ENCODE data around the gene UTS2.

Gene UTS2

DNA sequence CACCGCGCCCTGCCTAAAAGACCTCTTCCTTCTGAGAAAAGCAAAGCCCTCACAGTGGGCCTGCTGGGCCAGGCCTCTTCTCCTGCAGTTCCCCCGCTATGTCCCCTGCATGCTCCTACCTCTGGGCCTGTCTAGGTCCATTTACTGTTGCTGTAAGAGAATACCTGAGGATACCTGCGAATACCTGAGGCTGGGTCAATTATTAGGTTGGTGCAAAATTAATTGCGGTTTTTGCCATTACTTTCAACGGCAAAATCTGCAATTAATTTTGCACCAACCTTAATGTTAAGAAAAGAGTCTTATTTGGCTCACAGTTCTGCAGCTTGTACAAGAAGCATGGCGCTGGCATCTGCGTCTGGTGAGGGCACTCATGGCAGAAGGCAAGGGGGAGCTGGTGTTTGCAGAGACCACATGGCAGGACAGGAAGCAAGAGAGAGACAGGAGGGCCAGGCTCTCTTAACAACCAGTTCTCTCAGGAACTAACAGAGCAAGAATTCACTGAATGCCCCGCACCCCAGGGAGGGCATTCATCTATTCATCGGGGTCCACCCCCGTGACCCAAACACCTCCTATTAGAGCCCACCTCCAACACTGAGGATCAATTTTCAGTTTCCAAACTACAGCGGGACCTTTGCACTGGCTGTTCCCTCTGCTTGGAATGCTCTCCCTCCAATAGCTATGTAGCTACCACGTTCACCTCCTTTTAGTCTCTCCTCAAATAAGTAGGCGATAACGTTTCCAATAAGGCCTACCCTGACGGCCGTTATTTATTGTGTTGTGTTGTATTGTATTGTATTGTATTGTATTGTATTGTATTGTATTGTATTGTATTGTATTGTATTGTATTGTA, 9.6 kb upstream of the UTS2 start:
- DNase-seq: no peak

GRCh38 chr1:7861452-7861851, 8.6 kb upstream of the UTS2 start:
- no peak for DNase-seq

- DNase-seq: no peak
Observed at GRCh38 chr1:7860130-7860529, 7.3 kb upstream of the UTS2 start.

GRCh38 chr1:7859406-7859805, 6.5 kb upstream of the UTS2 start:
- no peak for DNase-seq

GRCh38 chr1:7857985-7858384, 5.1 kb upstream of the UTS2 start:
- DNase-seq: no peak

DNA sequence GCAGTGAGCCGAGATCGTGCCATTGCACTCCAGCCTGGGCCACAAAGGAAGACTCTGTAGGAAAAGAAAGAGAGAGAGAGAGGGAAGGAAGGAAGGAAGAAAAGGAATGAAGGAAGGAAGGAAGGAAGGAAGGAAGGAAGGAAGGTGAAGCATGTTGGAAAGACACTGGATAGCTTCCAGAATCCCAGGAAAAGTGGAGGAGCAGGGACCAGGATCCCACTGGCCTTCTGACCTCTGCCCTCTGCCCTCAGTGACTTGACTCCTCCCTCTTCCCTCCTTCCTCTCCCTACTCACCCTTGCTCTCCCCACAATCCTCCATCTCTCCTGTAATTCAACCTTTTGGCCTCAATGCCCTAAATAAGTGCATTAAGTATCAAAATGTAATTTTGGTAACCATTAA, 4.1 kb upstream of the UTS2 start:
- DNase-seq: no peak

- no peak for DNase-seq
Observed at GRCh38 chr1:7856345-7856744, 3.5 kb upstream of the UTS2 start.

- no peak for DNase-seq
Observed at GRCh38 chr1:7853684-7854026, 790 bp upstream of the UTS2 start.

DNA sequence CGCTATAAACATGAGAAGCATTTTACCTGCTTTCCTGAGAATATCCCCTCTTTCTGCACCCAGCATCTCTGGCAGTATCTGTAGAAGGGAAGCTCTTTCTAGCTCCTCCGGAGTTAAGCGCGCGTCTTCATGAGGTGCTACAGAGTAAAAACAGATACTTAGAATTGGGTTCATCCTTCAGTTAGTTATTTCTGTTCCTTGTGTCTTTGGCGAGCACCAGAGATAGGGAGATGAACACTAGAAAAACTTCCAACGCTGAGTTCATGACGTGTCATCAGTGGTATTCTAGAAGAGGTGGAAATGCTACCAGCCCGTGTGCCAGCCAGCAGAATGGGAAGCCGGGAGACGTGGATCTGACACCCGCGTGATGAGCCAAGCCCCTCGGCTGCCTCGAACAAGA, 2.1 kb downstream of the UTS2 start:
- DNase-seq: no peak

DNA sequence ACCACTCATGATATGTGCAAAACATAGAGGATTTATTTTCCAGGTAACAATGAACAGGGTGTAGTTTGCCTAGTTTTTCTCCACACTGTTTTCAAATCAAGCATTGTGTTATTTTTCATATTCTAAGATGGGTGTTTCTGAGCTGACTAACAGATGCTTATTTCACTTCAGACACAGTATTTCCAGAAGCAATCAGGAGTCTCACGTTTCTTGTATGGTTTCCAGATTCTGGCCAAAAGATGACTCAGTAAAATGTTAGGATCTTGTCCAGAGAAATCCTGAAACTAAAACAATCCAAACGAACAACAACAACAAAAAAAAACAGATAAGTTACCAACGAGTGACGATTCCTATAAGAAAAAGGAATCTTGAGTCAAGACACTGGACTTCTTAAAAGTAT, 5.3 kb downstream of the UTS2 start:
- no peak for DNase-seq

- no peak for DNase-seq
Observed at GRCh38 chr1:7846656-7847055, 6.2 kb downstream of the UTS2 start.

DNA sequence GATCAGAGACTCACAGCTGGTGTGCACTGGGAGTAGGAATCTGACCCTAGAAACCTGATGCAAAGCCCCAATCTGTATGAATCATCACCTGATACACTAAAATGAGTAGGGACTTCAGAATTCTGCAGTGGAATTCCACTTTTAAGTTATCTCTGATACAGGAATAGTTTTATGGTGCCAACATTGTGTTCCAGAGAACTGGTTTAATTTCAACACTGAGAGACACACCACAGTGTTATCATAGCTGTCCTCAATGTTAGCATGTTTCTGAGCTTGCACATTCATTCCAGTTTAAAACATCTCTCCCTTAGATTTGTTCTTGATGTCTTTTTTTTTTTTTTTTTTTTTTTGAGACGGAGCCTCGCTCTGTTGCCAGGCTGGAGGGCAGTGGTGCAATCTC, 7.1 kb downstream of the UTS2 start:
- no peak for DNase-seq

- no peak for DNase-seq
Observed at GRCh38 chr1:7842517-7842916, 10.3 kb downstream of the UTS2 start.

- no peak for DNase-seq
Observed at GRCh38 chr1:7839526-7839925, 13.3 kb downstream of the UTS2 start.

- no peak for DNase-seq
Observed at GRCh38 chr1:7838714-7839113, 14.2 kb downstream of the UTS2 start.

DNA sequence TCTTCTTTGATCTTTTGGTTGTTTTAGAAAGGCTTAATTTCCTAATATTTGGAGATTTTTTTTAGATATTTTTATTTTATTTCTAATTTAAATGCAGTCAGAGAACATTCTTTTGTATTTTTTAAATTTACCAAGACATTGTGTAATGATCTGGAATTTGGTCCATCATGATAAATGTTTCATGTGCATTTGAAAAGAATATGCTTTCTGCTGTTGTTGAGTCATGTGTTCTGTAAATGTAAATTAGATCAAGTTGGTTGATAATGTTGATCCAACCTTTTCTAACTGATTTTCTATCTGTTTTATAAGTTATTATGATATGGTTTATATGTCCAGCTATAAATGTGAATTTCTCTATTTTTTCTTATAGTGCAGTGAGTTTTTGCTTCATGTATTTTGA, 19.8 kb downstream of the UTS2 start:
- DNase-seq: no peak

GRCh38 chr1:7831458-7831857, 21.4 kb downstream of the UTS2 start:
- DNase-seq: no peak

- peak; percentile 17 for DNase-seq
Observed at GRCh38 chr1:7827126-7827955, 25.5 kb downstream of the UTS2 start.

- DNase-seq: no peak
Observed at GRCh38 chr1:7826363-7826762, 26.5 kb downstream of the UTS2 start.

GRCh38 chr1:7824701-7825100, 28.2 kb downstream of the UTS2 start:
- no peak for DNase-seq

GRCh38 chr1:7821282-7821681, 31.6 kb downstream of the UTS2 start:
- no peak for DNase-seq

DNA sequence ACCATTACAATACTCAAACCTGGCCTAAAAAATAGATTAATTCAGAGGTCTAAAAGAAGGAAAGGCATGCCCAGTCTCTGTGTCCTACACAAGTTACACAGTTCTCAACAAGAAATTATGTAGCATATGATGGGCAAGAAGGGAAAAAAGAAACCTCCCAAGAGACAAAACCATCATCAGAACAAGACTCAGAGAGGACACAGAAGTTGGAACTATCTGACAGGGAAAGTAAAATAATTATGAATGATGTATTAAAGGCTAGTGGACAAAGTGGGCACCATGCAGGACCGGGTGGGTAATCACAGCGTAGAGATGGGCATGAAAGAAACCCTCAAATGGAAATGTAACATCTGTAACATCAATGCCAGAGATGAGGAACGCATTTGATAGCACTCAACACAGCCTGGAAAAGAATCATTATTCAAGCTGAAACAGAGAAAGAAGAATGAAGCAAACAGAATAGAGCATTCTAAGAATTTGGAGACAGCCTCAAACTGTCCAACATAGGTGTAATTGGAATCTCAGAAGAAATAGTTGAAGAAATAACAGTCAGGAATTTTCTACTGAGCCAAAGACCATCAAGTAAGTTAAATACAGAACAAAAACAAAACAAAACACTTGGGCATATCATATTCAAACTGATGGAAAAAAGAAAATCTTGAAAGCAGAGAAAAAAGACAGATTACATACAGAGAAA, 39.0 kb downstream of the UTS2 start:
- no peak for DNase-seq

DNA sequence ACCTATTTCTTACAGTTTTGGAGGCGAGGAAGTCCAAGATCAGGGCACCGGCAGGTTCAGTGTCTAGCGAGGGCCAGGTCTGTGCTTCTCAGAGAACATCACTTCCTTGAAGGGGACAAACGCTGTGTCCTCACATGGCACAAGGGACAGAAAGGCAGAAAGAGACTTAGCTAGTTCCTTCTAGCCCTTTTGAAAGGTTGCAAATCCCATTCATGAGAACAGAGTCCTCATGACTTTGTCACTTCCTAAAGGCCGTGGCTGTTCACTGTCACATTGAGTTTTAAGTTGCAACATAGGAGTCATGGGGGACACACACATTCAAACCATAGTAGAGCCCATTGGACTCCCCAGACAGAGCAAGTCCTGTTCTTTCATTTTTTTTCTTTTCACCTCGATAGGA, 41.4 kb downstream of the UTS2 start:
- no peak for DNase-seq

DNA sequence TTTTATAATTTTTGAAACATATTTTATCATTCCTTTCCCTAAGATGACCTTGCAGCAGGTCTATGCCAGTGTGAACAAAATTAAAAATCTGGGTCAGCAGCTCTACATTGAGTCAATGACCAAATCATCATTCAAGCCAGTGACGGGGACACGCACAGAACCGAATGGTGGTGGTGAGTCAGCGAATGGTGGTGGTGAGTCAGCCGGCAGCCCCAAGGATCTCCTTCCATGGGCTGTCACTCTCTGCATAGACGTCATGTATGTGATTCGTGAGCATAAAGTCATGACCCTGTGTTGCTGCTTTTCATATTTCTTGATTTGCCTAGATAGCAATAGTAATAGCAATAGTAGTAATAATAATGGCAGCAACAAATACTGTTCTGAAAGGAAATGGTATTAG, 42.5 kb downstream of the UTS2 start:
- DNase-seq: no peak

Measured in KG1 (cell line).